HepG2 (cell line): ENCODE results near the gene MRPL14. TPM values are rescaled to one million over a fixed set of nuclear protein-coding genes. Genes with fewer than 3 reads are reported as not detected.

Source experiments
- ADNP ChIP-seq: sonication (generic); formaldehyde crosslinking; IDR thresholded peaks from 2 replicates; pipeline ENCODE4 v1.4.0; 2020; ENCODE audit warnings: missing genetic modification reagents
- ATM ChIP-seq: fragments of 450-650 bp; IDR thresholded peaks from 2 replicates; pipeline ENCODE4 v1.7.1; 2017; ENCODE audit warnings: mild to moderate bottlenecking, borderline replicate concordance
- HES4 ChIP-seq: sonication (generic); formaldehyde crosslinking; IDR thresholded peaks from 2 replicates; pipeline ENCODE4 v1.9.0; 2021; ENCODE audit warnings: mild to moderate bottlenecking, missing genetic modification reagents, borderline replicate concordance
- MED1 ChIP-seq: sonication (generic); formaldehyde crosslinking; IDR thresholded peaks from 2 replicates; pipeline ENCODE4 v1.4.0; 2020; ENCODE audit warnings: missing genetic modification reagents
- MIXL1 ChIP-seq: IDR thresholded peaks from 2 replicates; pipeline ENCODE4 v1.6.1; 2016
- SKIL ChIP-seq: sonication (generic); formaldehyde crosslinking; IDR thresholded peaks from 2 replicates; pipeline ENCODE4 v1.8.0; 2022; ENCODE audit warnings: missing genetic modification reagents, mild to moderate bottlenecking, moderate library complexity, borderline replicate concordance
- SMARCE1 ChIP-seq: fragments of 450-650 bp; IDR thresholded peaks from 2 replicates; pipeline ENCODE4 v1.6.1; 2017; ENCODE audit warnings: borderline replicate concordance
- STAT5B ChIP-seq: sonication (generic); formaldehyde crosslinking; IDR thresholded peaks from 2 replicates; pipeline ENCODE4 v1.4.0; 2020; ENCODE audit warnings: missing genetic modification reagents
- TEAD3 ChIP-seq: optimal IDR thresholded peaks from 2 replicates; pipeline ENCODE3; 2016; ENCODE audit warnings: borderline replicate concordance
- ZBTB38 ChIP-seq: sonication (generic); formaldehyde crosslinking; IDR thresholded peaks from 2 replicates; pipeline ENCODE4 v1.5.1; 2020; ENCODE audit warnings: mild to moderate bottlenecking, missing genetic modification reagents
- ZNF101 ChIP-seq: sonication (generic); formaldehyde crosslinking; IDR thresholded peaks from 2 replicates; pipeline ENCODE4 v1.4.0; 2020; ENCODE audit warnings: mild to moderate bottlenecking, low read depth, missing genetic modification reagents, borderline replicate concordance
- ZNF143 ChIP-seq: sonication (generic); formaldehyde crosslinking; IDR thresholded peaks from 2 replicates; pipeline ENCODE4 v1.4.0; 2020; ENCODE audit warnings: missing genetic modification reagents
- ZNF329 ChIP-seq: sonication (generic); formaldehyde crosslinking; IDR thresholded peaks from 2 replicates; pipeline ENCODE4 v1.9.0; 2021; ENCODE audit warnings: low read depth, mild to moderate bottlenecking, missing genetic modification reagents
- ZNF615 ChIP-seq: sonication (generic); formaldehyde crosslinking; IDR thresholded peaks from 2 replicates; pipeline ENCODE4 v1.5.0; 2020; ENCODE audit warnings: mild to moderate bottlenecking, missing genetic modification reagents, borderline replicate concordance
- ZNF672 ChIP-seq: sonication (generic); formaldehyde crosslinking; IDR thresholded peaks from 2 replicates; pipeline ENCODE4 v1.8.1; 2022; ENCODE audit warnings: missing genetic modification reagents
- ZNF691 ChIP-seq: sonication (generic); formaldehyde crosslinking; IDR thresholded peaks from 2 replicates; pipeline ENCODE4 v1.4.0; 2020; ENCODE audit warnings: missing genetic modification reagents, low read depth, mild to moderate bottlenecking, borderline replicate concordance
- ZNF737 ChIP-seq: sonication (generic); formaldehyde crosslinking; IDR thresholded peaks from 2 replicates; pipeline ENCODE4 v1.5.0; 2020; ENCODE audit warnings: missing genetic modification reagents, mild to moderate bottlenecking, borderline replicate concordance
- ZNF784 ChIP-seq: sonication (generic); formaldehyde crosslinking; IDR thresholded peaks from 2 replicates; pipeline ENCODE4 v1.5.1; 2020; ENCODE audit warnings: missing genetic modification reagents, mild to moderate bottlenecking, borderline replicate concordance
- ZSCAN31 ChIP-seq: sonication (generic); formaldehyde crosslinking; IDR thresholded peaks from 2 replicates; pipeline ENCODE4 v1.5.0; 2020; ENCODE audit warnings: low read depth, mild to moderate bottlenecking, missing genetic modification reagents
- polyA plus RNA-seq, 8 experiments: library from polyadenylated mRNA; depleted of rRNA in 3 of 8; stranded (reverse) in 7 of 8; unstranded in 1 of 8; fragments of >200 nt; fragmentation: Illumina TruSeq in 4 of 8; extraction: Trizol in 4 of 8; gene quantifications; 2 replicates each; pipeline versions ENCODE4 v1.2.1 to v1.2.3, GENCODE V29; 2011 to 2016; ENCODE audit warnings: low read depth in 4 of 8, missing spikeins in 1 of 8, mixed read lengths in 1 of 8; ENCODE audit not compliant: insufficient read depth in 1 of 8
- total RNA-seq, 5 experiments: library from RNA; depleted of rRNA; stranded (reverse); fragments of >200 nt; fragmentation: Illumina TruSeq; extraction: Trizol; gene quantifications; 2 replicates each; pipeline ENCODE4 v1.2.3, GENCODE V29; 2016; ENCODE audit warnings: low read depth in 1 of 5
- TF ChIP-seq, protein P1 (sequence below): sonication (generic); formaldehyde crosslinking; IDR thresholded peaks from 2 replicates; pipeline ENCODE4 v1.5.1; 2020; ENCODE audit warnings: mild to moderate bottlenecking, missing genetic modification reagents, moderate library complexity
- TF ChIP-seq, protein P2 (sequence below): sonication (generic); formaldehyde crosslinking; IDR thresholded peaks from 2 replicates; pipeline ENCODE4 v1.4.0; 2020; ENCODE audit warnings: missing genetic modification reagents, mild to moderate bottlenecking, borderline replicate concordance

The MRPL14 gene
- total and polyA plus RNA-seq, 2 of the 13 experiments (the other 11 are each of a cell fraction or from before 2014, with no cell fraction given), result 157 to 178 TPM

DNA sequence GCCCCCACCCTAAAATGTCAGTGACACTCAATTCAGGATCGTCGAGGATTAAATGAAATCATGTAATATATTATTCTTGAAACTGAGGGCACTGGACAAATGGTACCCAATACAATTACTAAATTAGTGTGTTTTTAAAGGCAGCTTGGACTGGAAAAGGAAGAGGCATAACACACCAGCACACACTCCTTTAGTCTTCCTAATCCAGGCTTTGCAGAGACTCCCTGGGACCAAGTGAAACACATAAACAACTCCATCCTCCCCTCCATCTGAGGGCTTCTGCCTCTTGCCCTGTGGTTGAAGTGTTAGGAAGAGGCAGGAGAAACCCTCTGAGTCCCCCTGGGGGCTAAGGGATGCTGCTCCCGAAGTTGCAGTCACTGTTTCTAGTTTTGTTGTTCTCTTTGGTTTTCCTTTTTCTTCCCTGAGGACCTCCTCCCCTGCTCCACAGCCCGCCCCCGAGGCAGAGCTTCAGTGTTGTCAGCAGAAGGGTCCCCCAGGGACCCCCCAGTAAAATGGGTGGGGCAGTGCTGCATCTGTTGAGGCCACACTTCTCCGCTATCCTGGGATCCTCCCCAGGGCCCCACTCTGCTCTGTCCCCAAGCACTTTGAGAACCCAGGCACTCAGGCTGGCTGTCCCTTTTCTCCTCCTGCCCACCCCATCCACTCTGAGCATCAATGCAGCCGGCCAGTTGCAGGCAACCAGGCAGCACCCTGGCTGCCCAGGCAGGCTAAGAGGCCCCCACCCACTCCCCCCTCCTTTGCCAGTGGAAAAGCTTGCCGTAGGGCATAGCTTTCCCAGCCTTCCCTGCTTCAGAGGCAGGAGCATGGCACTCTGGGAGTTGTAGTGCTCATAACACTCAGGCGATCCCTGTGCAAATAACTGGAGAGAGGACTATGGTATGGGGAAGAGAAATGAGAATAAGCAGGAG, 6.0 kb upstream of the MRPL14 start (continued):
- TF ChIP-seq, protein P1, sequence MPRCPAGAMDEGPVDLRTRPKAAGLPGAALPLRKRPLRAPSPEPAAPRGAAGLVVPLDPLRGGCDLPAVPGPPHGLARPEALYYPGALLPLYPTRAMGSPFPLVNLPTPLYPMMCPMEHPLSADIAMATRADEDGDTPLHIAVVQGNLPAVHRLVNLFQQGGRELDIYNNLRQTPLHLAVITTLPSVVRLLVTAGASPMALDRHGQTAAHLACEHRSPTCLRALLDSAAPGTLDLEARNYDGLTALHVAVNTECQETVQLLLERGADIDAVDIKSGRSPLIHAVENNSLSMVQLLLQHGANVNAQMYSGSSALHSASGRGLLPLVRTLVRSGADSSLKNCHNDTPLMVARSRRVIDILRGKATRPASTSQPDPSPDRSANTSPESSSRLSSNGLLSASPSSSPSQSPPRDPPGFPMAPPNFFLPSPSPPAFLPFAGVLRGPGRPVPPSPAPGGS (CRISPR knock-in tag), result 0 out of 2 replicates have a peak, but pooled peaks have one; percentile 38
- 0 out of 2 replicates have a peak, but pooled peaks have one; percentile 8 for TF ChIP-seq MIXL1 (CRISPR knock-in tag)
- no peak for TF ChIP-seq ZSCAN31 (CRISPR knock-in tag)
- TF ChIP-seq STAT5B (CRISPR knock-in tag), result no peak
- TF ChIP-seq SMARCE1, result no peak
- TF ChIP-seq ATM, result no peak
- no peak for TF ChIP-seq ZBTB38 (CRISPR knock-in tag)
- TF ChIP-seq ZNF691 (CRISPR knock-in tag), result no peak
- TF ChIP-seq TEAD3 (CRISPR knock-in tag), result peak; percentile 36
- no peak for TF ChIP-seq ZNF329 (CRISPR knock-in tag)
- 0 out of 2 replicates have a peak, but pooled peaks have one; percentile 36 for TF ChIP-seq ZNF784 (CRISPR knock-in tag)
- no peak for TF ChIP-seq ZNF737 (CRISPR knock-in tag)
- TF ChIP-seq HES4 (CRISPR knock-in tag), result no peak
- TF ChIP-seq ZNF672 (CRISPR knock-in tag), result no peak
- no peak for TF ChIP-seq SKIL (CRISPR knock-in tag)
- TF ChIP-seq MED1 (CRISPR knock-in tag), result no peak; the same call in 1 of the 2 replicates
- no peak for TF ChIP-seq ZNF615 (CRISPR knock-in tag)
- no peak for TF ChIP-seq ZNF101 (CRISPR knock-in tag)
- TF ChIP-seq, protein P2, sequence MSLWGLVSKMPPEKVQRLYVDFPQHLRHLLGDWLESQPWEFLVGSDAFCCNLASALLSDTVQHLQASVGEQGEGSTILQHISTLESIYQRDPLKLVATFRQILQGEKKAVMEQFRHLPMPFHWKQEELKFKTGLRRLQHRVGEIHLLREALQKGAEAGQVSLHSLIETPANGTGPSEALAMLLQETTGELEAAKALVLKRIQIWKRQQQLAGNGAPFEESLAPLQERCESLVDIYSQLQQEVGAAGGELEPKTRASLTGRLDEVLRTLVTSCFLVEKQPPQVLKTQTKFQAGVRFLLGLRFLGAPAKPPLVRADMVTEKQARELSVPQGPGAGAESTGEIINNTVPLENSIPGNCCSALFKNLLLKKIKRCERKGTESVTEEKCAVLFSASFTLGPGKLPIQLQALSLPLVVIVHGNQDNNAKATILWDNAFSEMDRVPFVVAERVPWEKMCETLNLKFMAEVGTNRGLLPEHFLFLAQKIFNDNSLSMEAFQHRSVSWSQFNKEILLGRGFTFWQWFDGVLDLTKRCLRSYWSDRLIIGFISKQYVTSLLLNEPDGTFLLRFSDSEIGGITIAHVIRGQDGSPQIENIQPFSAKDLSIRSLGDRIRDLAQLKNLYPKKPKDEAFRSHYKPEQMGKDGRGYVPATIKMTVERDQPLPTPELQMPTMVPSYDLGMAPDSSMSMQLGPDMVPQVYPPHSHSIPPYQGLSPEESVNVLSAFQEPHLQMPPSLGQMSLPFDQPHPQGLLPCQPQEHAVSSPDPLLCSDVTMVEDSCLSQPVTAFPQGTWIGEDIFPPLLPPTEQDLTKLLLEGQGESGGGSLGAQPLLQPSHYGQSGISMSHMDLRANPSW (CRISPR knock-in tag), result no peak
- no peak for TF ChIP-seq ADNP (CRISPR knock-in tag)
- TF ChIP-seq ZNF143 (CRISPR knock-in tag), result peak; percentile 92
